AG10803 (cell line): ENCODE results near the gene ANAPC16.
A peak's percentile ranks its signal among the peaks of the same experiment; 100 is the strongest.

Experiments
- DNase-seq: peaks from one replicate; pipeline ENCODE4 v3.0.0; 2010; ENCODE audit warnings: low read depth
- H3K4me3 ChIP-seq: 2 replicates; pipeline ENCODE4 v1.5.1; 2011; ENCODE audit warnings: mild to moderate bottlenecking, low read length, control low read depth
- TF ChIP-seq, protein P1 (sequence below): conservative IDR thresholded peaks from 2 replicates; pipeline ENCODE4 v1.5.1; 2011; ENCODE audit warnings: mild to moderate bottlenecking, low read length, control low read depth, inconsistent platforms

The ANAPC16 gene

DNA sequence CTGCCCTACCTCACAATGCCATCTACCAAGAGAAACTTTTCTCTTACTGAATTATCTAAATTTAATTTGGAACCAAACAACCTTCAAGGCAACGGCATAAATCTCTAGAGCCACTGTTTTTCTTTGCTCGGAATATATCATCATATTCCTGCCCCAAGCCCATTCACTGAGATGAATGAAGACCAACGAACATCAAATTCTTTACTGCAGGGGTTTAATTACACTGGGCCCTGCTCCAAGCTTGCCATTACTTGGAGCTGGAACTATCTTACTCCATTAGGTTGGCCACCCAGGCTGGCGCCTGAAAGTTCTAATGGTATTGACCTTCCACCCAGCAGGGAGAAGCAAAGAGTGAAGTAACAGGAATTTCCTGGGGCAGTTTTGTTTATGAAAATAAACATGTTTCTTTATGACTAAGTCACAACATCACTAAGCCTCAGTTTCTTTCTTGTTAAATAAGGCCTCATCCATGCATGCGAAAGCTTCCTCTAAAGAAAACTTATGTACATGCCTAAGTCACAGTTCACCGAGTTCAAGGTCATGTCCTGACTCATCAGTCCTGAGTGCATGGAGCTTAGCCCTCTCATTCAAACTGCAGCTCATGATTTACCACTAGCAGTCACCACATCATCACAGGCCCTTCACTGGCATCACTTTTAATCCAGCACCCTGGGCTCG, 42.1 kb upstream of the ANAPC16 start:
- TF ChIP-seq, protein P1, sequence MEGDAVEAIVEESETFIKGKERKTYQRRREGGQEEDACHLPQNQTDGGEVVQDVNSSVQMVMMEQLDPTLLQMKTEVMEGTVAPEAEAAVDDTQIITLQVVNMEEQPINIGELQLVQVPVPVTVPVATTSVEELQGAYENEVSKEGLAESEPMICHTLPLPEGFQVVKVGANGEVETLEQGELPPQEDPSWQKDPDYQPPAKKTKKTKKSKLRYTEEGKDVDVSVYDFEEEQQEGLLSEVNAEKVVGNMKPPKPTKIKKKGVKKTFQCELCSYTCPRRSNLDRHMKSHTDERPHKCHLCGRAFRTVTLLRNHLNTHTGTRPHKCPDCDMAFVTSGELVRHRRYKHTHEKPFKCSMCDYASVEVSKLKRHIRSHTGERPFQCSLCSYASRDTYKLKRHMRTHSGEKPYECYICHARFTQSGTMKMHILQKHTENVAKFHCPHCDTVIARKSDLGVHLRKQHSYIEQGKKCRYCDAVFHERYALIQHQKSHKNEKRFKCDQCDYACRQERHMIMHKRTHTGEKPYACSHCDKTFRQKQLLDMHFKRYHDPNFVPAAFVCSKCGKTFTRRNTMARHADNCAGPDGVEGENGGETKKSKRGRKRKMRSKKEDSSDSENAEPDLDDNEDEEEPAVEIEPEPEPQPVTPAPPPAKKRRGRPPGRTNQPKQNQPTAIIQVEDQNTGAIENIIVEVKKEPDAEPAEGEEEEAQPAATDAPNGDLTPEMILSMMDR, result no peak
- no peak overlapping the region for H3K4me3 ChIP-seq
- DNase-seq, result peak; percentile 5

DNA sequence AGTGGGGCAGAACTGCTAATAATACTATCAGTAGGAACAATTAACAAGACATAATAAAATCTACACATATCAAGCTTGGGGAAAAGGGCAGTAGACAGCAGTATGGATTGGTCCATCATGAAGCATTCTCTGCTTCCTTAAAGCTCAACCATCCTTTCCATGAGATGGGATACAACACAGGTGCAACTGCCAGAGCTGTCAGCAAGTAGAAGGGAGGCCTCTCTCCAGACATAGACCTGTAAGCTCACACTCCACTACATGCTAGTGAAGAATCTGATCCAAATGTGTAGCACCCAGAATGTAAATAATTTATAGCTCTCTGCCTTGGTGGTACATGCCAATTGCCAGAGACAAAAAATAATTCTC, 41.5 kb upstream of the ANAPC16 start:
- no peak overlapping the region for H3K4me3 ChIP-seq

DNA sequence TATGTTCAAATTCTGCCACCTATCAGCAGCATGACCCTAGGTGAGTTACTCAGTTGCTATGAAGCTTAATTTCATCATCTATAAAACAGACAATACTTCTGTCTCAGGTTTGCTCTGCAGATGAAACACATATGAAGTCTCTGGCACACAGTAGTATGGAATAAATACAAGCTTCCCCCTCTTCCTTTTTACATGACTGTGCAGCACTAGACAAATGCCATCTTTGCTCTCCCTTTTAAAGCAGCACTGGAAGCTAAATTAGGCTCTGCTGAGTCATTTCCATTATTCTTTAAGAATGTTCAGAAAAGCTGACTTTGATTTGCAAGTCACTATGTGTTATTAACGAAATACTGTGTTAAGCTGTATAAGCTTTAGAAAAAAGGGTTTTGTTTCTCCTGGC, 40.7 kb upstream of the ANAPC16 start:
- TF ChIP-seq, protein P1, result no peak
- peak; percentile 54 for DNase-seq

More for the DNA sequence above, 41.5 kb upstream of the ANAPC16 start:
- DNase-seq, result no peak
- TF ChIP-seq, protein P1, result no peak

DNA sequence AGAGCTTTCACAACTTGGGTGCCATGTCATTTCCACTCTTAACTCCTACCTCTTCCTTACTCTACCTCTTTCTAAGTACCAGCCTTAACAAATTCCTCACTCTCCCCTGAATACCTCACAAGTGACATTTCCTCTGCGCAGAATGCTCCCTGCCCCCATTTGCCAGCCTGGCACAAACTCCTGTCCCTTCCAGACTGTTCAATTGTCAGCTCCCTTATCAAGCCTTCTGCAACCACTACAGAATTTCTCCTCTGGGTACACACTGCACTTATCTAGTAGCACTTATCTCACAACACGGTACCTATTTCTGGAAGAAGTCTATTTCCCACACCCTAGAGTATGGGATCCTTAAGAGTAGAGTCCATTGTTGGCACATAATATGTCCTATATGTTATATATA, 39.1 kb upstream of the ANAPC16 start:
- no peak for DNase-seq
- no peak overlapping the region for H3K4me3 ChIP-seq
- TF ChIP-seq, protein P1, result no peak

More for the DNA sequence above, 40.7 kb upstream of the ANAPC16 start:
- no peak overlapping the region for H3K4me3 ChIP-seq

DNA sequence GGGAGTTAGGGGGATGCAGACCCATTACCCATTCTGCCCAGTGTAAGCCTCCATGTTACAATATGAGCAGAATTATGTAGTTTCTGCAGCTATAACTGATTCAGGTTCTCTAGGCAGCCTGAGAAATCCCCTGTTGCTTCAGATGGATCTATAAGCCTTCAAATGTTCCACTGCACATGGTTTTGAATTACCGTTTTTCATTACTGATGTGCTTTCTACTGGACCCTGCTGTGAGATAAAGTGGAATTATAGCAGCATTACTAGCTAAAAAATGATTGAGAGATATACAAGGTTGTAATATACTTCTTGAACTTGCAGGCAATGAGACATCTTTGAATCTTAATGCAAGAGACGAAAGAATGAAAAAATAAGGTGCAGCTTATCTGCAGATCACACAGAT, 38.4 kb upstream of the ANAPC16 start:
- TF ChIP-seq, protein P1, result no peak
- DNase-seq, result no peak
- H3K4me3 ChIP-seq, result no peak overlapping the region

DNA sequence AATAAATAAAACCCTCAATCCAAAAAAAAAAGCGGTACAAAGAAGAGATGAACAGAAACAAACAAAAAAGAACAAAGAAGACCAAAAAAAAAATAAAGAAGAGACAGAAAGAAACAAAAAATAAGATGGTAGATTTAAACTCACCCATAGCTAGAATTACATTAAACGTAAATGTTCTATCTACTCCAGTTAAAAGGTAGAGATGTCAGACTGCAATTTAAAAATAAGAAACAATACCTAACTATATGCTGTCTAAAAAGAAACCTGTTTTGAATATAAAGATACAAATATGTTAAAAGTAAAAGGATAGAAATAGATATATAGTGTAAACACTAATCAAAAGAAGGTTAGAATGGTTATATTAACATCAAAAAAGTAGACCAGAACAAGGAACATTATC, 31.7 kb upstream of the ANAPC16 start:
- no peak for DNase-seq
- TF ChIP-seq, protein P1, result no peak
- no peak overlapping the region for H3K4me3 ChIP-seq

DNA sequence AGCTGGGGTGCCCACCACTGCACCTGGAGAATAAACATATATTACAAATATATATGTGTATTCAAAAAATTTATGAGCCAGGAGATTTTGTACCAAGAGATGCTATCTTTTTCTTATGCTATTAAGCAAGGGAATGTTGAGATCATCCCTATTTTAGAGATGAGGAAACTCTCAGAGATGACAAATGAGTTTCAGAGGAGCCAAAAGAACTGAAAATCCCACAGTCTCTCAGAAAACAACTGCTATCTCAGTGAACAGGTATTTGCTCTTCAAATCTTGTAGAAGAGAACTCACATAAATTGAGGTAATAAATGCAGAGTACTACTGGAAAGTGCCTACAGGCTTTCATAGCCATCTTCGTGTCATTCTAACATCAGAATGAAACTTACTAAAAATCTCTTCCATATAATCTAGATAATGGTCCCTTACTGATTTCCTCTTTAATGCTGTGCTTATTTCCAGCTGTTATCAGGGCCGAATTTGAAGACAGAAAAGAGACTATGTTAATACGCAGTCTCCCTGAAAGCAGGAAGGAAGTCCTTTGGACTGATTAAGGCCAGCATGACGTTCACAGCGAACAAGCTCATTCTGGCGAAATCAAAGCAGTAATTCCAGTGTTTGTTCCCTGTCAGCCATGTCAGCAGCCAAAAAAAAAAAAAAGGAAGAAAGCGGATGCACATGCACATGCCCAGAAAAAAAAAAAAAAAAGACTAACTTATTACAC, 29.4 kb upstream of the ANAPC16 start:
- DNase-seq, result peak; percentile 85
- H3K4me3 ChIP-seq, result peak overlapping the region; percentile 28
- TF ChIP-seq, protein P1, result no peak
